DMS114 treated with DMSO at 0.1 percent for 48 hours (cell line): ENCODE data around the gene LMF1.
"Not testable (repeated sequence)": the region's sequence is repeated elsewhere in the genome, so short reads cannot be mapped to it uniquely, and the experiment has no call there.

Source experiments
- DNase-seq: peaks from one replicate; lab custom pipeline; 2025; ENCODE audit not compliant: unreplicated experiment; lab: John Stamatoyannopoulos, UW

LMF1 gene

DNA sequence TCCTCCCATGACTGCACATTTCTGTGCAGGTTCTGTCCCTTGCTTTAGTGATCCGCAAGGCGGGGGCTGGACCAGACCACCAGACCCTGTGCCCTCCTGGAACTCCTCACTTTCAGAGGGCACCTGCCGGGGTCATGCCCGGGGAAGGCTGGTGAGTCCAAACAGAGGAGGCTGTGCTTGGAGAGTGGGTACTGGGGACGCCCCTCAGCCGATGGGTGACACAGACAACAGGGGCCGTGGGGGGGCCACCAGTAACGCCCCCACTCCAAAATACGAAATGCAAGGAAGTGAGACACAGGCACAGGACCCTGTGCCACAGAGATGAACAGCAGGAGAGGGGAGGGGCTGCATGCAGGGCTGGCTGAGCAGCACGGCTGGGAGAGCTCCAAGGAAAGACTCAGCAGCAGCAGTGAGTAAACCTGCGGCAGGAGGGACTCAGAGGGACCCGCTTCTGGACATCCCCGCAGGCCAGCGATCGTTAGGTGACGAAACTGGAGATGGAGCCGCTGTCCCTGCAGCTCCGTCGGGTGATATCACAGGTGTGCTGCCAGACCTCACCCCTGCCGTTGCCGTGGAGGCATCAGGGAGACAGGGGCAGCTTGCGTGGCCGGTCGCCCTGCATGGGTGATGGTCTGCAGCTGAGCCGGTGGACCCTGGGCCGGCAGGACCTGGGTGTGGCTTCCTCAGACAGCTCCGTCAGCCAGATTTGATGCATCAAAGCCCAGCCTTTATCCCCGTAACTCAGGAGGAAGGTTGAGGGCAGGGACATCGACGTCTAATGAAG, 99.0 kb downstream of the LMF1 start:
- DNase-seq: no peak

DNA sequence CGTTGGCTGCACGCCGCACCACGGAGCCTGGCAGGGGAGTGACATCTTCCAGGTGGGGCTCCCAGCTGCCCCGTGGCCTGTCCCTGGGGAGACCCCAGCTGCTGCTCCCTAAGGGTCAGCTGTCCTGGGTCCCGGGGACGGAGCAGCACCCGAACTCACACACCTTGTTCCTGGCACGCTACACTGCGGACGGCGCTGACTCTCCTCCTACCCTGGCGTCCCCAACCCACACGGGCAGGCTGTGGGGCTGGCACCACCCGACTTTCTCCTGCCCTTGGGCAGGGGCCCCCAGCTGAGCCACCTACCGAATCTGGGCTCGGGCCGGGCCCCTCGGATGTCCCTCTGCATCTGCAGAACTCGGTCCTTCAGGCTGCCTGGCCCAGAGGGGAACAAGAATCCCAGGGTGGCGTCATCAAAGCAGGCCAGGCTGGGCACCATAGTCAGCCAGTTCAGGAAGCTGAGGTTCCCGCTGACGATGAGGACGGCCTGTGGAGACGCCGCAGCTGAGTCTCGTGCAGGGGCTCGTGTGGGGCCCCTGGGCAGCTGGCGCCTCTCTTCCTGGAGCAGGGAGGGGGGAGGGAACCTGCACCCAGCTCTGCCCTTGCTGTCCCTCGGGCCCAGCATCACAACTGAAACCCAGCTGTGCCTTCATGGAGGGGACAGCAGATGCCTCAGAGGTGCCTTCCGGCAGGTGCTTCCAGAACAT, 99.8 kb downstream of the LMF1 start:
- no peak for DNase-seq

DNA sequence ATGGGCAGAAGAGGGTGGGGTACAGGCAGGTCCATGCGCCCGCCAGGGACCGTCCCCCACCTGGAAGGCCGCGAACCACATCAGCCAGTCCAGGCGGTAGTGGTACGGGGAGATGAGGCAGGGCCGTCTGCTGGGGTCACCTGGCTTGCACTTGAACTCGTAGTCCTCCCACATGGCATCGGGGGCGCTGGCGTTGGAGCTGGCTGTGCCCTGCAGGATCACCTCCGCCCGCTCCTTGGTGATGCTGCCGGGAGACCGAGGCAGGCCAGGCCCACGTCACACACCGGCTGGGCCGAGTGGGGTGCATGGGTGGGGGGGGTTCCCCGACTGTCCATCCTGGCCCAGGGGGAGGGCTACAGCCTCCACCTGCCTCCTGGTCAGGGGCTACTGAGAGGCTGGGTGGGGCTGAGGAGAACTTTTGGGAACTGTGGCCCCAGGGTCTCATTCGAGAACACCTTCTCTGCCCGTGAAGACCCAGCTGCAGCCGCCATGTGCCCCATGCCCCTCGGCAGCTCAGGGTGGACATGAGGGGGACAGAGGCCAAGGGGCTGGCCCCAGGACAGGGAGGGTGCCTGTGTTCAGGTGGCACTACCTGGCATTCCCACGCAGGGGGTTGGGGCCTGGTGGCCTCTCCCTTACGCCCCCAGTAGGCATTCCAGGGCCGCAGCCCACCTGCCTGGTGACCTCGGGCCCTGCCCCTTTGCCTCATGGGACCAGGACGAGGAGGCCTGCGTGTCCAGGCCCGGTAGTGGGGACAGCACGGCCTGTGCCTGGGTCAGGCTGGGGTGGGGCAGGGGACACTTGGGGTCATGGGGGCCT, 100.8 kb downstream of the LMF1 start:
- DNase-seq: no peak

DNA sequence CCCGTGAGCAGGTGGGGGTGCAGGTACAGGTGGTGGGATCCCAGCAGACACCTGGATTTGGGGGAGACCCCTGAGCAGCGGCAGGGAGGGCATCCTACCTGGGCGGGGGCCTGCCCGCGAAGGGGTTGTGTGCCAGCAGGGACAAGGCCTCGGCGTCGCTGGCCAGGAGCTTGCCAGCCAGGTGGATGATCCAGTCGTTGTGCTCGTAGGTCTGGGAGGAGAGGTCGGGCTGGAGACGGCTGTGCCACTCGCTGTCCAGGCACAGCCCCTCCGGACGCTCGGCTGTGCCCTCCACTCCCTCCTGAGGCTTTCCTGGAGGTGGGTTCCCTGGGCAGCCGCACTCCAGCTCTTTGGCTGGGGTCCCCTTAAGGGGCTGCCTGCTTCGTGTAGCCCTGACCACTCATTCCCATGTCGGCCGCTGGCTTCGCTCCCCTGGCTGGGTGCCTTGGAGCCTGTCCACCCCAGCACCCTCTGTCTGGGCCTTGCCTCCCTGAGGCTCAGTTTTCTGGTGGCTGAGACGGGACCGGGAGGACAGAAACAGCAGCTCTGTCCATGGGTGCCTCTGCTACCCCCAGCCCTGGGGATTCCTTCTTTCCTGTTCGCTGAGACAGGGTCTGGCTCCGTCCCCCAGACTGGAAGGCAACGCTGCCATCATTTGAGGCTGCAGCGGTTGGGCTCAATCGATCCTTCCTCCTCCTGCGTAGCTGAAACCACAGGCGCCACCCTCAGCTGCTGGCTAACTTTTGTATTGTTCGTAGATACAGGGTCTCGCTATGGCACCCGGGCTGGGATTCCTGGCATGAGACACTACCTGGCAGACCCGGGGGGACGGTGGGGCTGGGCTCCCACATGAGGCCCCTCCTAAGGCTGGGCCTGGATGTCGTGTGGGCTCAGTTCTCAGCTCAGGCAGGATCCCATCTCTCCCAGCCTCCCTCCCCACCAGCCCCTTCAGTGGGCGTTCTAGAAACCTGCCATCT, 101.7 kb downstream of the LMF1 start:
- no peak for DNase-seq

DNA sequence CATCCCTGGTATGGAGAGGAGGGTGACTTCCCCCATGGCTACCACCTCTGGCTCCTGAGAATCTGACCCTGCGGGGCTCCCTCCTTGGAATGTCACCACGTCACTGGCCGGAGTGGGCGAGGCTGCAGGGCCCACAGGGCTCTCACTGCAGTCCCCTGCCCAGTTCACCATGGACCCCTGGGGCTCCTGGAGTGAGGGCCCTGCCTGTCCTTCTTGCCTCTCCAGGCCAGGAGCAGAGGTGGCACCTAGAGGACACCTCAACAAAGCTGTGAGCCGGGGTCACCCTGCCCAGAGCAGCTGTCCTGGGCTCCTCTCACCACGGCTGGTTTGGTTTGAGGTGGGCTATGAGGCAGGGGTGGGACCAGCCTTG, 102.4 kb downstream of the LMF1 start:
- DNase-seq: no peak

DNA sequence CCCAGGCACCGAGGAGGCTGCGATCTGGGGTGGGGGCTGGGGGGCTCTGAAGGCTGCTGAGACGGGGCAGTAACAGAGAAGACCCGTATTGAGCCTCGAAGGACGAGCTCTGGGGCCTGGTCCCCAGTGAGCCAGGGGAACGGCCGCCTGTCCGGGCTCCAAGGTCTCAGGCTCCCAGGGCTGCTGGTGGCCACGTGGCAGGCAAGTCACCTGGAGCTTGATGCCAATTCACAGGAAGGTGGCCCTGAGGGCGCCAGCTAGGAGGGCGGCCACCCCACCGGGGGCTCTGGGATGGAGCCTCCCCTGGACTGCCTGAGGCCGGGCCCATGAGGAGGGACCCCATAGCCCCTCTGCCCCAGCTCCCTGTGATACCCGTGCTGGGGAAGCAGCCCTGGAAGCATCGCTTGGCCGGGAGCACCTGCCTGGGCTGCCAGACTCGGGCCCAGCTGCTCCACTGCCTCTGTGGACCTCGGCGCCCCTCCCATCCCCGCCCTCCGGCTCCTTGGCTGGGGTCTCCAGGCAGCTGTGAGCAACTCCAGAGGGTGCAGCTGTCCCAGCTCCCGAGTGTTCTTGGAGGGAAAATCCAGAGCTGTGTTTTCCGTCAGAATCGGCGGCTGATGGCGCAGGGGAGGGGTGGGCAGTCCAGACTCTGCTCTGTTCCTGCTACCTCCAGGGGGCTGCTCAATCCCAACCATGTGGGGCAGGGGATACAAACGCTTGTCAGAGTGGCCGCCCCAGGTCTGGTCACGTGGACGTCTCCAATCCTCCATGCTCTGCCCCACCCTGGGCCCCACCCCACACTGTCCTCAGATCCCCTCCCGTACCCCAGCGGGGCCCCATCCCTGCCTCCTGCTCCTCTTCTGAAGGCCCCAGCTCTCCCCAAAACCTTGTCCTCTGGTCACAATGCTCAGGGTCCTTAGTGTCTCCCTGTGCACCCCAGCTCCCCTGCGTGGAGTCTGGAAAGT, 103.1 kb downstream of the LMF1 start:
- DNase-seq: no peak

DNA sequence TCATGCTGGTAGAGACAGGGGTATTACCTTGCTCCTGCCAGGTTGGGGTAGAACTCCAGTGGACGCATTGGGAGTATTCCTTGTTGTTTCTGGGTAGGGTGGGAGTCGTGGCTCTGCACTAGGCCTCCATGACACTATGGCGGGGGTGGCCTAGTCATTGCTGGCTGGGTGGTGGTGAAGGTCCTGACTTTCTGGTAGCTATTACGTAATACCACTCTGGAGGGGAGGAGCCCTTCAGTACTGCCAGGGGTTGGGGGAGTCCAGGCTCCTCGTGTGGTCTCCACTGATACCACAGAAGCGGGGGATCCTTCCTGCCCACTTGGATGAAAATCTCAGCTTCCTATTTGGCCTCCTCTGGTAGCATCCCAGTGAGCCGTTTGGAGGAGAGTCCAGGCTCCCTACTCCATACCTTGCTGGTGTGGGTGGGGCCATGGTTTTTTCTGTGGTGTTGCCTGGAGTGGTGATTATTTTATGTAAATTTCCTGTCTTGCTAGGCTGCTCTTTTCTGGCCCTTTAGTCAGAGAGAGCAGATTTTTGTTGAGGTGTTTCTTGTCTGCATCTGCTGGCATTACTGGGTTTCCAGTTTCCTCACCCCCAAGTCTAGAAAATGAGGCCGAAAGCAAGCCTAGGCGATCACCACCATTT, 104.4 kb downstream of the LMF1 start:
- DNase-seq: no peak

DNA sequence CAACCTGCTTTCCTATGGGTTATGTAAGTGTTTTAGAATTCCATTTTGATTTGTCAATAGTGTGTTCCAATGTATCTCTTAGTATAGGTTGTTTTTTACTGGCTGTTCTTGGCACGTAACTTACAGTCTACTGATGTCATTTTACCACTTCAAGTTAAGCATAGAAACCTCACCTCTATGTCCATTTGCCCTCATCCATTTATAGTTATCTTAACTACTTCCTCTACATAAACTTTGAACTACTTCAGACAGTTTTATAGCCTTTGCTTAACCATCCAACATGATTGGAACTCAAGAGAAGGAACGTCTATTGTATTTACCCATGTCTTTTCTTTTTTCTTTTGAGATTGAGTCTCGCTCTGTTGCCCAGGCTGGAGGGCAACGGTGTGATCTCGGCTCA, 105.8 kb downstream of the LMF1 start:
- DNase-seq: no peak

DNA sequence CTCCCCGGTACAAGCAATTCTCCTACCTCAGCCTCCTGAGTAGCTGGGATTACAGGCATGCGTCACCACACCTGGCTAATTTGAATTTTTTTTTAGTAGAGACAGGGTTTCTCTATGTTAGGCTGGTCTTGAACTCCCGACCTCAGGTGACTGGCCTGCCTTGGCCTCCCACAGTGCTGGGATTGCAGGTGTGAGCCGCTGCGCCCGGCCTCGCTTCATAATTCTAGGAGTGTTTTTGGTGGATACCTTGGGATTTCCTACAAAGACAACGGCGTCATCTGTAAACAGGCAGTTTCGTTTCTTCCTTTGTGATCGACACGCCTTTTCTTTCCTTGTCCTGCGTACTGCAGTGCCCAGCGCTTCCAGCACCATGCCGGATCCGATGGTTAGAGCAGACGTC, 109.3 kb downstream of the LMF1 start:
- no peak for DNase-seq

DNA sequence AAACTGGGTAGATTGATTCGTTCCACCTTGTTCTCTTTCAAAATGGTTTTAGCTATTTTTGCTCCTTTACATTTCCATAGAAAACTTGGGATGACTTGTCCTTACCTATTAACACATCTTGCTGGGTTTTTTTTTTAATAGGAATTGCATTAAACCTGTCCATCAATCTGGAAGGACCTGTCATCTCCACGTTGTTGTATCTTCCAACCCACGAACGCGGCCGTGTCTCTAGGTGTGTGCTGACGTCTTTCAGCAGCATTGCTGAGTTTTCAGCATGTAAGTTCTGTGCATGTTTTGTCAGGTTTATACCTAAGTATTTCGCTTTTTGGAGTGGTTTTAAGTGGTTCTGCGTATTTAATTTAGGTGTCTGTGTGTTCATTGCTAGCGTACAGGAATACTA, 109.9 kb downstream of the LMF1 start:
- DNase-seq: no peak

DNA sequence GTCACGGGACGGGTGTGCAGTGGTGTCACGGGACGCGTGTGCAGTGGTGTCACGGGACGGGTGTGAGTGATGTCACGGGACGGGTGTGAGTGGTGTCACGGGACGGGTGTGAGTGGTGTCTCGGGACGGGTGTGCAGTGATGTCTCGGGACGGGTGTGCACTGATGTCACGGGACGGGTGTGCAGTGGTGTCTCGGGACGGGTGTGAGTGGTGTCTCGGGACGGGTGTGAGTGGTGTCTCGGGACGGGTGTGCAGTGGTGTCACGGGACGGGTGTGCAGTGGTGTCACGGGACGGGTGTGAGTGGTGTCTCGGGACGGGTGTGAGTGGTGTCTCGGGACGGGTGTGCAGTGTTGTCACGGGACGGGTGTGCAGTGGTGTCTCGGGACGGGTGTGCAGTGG, 111.8 kb downstream of the LMF1 start:
- DNase-seq: not testable (repeated sequence)

DNA sequence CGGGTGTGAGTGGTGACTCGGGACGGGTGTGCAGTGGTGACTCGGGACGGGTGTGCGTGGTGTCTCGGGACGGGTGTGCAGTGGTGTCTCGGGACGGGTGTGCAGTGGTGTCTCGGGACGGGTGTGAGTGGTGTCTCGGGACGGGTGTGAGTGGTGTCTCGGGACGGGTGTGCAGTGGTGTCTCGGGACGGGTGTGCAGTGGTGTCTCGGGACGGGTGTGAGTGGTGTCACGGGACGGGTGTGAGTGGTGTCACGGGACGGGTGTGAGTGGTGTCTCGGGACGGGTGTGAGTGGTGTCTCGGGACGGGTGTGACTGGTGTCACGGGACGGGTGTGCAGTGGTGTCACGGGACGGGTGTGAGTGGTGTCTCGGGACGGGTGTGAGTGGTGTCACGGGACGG, 112.3 kb downstream of the LMF1 start:
- not testable (repeated sequence) for DNase-seq

DNA sequence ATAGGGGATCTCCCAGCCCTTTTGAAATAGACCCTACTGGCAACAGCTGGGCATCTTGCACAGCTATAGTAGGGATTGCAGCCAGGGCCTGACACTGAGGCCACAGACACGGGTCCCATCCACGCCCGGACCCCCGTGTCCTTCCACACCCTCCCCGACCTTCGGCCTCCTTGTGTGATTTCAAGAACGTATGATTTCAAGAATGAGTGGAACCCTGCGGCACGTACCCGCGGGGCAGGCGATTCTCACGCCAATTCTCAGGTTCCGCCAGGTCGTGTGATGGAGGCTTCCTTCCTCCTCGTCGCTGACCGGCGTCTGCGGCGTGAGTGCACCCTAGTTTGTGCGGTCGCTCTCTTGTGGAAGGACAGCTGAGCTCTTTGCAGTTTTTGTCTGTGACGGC, 114.0 kb downstream of the LMF1 start:
- DNase-seq: no peak

DNA sequence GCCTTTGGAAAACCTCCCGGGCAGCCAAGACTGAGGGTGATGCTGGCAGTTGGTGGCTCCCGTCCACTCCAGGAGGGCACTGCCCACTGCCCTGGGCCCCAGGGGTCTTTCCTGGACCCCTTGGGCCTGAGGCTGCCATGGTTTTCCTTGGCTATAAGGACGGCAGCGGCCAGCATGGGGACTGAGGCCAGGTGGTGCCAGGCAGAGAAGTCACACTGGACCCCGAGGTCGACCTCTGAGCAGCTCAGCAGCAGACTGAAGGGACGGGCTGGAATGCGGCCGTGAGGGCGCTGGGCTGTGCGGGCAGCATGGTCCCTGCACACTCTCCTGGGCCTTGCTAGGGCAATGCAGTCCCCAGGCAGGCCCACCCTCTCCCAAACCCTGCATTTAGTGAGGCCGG, 114.7 kb downstream of the LMF1 start:
- no peak for DNase-seq

DNA sequence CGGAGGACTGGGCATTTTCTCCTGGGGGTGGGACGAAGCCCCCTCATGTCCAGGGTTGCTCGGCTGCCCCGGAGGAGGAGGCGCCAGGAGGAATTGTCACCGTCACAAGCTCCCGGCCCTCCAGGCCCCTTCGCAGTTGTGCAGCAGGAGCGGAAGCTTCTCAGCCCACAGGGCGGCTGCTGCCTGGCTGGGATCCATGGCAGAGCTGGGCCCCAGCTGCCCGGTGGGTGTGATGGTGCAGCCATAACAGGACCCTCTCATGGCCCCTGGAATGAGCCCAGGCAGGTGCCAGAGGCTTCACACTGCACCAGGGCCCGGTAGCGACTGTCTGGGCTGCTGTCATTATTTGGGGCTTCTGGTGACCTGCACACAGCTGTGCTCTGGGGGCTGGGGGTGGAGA, 115.3 kb downstream of the LMF1 start:
- DNase-seq: no peak

DNA sequence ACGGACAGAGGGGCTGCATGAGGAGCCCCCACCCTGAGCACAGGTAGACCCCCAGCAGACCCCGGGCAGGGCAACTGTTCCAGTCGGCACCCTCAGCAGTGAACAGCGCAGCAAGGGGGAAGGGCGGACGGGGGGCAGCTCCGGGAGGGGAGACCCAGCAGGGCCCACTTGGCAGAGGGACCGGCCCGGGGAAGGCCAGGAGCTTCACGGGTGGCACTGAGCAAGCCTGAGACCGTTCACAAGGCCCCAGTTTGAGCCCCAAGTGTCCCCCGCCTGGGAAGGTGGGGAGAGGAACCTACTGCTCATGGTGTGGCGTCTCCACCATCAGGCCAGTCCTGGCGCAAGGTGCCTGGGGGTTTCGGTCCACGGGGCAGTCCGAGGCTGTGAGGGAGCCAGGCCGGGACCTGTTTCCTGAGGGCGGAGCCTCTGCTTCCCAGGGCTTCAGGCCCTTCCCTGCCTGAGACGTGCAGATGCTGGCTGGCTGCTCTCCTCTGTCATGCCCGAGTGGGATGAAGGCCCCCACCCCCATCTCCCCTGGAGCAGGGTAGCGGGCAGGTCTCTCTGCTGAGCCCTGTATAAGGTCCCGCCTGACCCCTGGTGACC, 115.9 kb downstream of the LMF1 start:
- no peak for DNase-seq

DNA sequence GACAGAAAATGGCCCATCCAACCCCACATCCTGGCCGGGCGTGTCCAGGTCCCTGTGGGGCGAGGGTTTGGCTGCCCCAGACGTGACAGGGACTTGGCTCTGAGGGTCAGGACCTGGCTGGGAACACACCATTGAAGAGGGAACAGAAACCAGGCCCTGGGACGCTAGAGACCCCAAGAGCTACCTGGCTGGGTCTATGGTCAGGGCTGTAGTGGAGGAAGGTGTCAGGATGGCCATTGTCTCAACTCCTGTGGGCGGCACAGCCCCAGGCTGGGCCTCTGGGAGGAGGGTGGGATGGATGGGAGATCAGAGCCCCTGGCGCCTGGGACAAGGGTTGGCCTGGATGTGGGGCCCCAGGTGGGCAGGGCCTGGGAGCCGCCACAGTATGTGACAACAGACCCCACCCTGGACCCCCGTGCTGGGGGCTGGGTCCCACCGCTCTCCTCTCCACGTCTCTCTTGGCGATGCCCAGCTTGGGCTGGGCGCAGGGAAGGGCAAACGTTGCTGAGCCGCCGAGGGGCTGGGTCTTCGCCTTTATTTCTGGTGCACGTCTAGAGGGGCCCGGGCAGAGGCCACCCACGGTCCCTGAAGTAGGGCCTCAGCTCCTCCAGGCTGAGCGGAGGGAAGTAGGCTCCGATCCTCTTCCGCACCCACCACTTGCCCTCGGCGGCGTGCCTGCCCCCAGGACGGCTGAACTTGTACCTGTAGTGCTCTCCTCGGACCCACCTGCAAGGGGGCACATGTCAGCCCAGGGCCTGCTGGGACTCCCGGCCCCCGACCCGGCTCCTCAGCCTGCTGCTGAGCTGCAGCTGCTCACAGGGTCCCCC, 116.6 kb downstream of the LMF1 start:
- no peak for DNase-seq

DNA sequence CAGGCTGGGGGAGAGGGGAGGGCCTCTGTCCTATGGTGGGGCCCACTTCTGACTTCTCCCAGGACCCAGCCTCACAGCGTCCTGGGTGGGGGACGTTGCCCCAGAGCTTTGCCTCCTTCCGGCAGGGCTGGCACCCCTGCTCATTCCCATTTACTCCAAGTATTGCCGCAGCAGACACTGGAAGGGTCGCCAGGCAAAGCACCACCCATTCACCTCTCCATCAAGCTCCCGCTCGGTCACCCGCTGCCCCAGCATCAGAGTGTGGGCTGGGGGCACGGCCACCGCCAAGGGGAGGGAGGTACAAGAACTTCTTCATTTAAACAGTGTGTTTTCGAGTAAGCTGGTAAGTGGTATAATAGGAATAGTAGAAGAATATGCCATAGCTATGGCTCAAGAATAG, 117.5 kb downstream of the LMF1 start:
- no peak for DNase-seq
